Umbilical cord (tissue), 2 donors: ENCODE measurements around the gene PPP2R3B. TPM values are rescaled to one million over a fixed set of nuclear protein-coding genes. Genes with fewer than 3 reads are reported as not detected.
"Not testable (repeated sequence)": the region's sequence is repeated elsewhere in the genome, so short reads cannot be mapped to it uniquely, and the experiment has no call there.

Experiments
- DNase-seq: peaks from one replicate; pipeline ENCODE4 v3.0.0-alpha.2; 2015; ENCODE audit warnings: low spot score
- total RNA-seq: library from RNA; depleted of rRNA; stranded (reverse); fragments of >200 nt; gene quantifications from one replicate; pipeline ENCODE4 v1.2.3, GENCODE V29; 2014; ENCODE audit warnings: low replicate concordance; ENCODE audit not compliant: insufficient read depth

PPP2R3B gene
- total RNA-seq, 1 donor from 2014 or later = 42.6 TPM

DNA sequence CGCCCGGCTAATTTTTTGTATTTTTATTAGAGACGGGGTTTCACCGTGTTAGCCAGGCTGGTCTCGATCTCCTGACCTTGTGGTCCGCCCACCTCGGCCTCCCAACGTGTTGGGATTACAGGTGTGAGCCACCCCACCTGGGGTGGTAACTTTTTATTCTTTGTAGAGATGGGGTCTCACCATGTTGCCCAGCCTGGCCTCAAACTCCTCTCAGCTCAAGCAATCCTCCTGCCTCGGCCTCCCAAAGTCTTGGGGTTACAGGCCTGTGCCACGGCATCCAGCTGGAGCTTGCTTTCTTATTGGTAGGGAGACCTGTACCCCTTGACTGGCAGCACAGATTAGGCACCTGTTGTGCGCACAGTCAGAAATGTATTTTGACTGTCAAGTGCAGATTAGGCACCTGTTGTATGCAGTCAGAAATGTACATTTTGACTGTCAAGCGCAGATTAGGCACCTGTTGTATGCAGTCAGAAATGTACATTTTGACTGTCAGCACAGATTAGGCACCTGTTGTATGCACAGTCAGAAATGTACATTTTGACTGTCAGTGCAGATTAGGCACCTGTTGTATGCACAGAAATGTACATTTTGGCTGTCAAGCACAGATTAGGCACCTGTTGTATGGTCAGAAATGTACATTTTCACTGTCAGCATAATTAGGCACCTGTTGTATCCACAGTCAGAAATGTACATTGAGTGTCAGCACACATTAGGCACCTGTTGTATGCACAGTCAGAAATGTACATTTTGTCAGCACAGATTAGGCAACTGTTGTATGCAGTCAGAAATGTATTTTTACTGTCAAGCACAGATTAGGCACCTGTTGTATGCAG, 80.7 kb downstream of the PPP2R3B start:
- not testable (repeated sequence) for DNase-seq

DNA sequence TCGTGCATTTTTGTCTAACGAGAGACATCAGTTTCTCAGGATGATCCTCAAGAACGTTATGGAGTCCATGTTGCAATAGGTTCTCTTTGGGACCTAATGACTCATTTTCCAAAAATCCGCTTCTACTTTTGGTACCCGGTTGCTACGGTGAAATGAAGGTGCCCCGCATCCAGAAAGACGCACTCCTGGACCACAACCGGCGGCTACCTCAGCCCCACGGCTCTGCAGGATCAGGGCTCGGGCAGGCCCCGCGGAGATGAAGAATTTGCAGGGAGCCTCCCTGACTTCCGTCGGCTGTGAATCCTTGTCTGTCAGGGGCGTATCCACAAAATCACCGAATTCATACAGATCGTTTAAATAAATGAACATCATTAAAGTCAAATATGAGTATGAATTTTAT, 83.7 kb downstream of the PPP2R3B start:
- DNase-seq = no peak

DNA sequence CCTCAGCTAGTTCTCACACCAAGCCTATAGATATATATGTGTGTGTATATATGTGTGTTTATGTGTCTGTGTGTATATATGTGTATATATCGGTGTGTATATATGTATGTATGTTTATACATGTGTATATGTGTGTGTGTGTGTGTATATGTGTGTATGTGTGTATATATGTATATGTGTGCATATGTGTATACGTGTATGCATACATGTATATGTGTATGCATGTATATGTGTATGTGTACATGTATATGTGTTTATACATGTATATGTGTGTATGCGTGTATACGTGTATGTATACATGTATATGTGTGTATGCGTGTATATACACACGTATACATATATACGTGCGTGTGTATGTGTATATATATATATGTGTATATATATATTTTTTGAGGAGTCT, 86.4 kb downstream of the PPP2R3B start:
- no peak for DNase-seq

DNA sequence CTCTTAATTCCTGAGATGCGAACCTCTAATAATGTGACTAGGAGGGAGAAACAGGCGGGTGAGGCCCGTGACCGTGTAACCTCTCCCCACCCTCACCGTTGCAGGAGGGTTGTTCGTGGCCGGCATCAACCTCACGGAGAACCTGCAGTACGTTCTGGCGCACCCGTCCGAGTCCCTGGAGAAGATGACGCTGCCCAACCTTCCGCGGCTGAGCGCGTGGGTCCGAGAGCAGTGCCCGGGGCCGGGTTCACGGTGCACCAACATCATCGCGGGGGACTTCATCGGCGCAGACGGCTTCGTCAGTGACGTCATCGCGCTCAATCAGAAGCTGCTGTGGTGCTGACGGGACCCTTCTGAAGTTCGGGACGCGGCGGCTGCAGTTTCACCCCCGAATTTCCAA, 87.7 kb downstream of the PPP2R3B start:
- DNase-seq = no peak

DNA sequence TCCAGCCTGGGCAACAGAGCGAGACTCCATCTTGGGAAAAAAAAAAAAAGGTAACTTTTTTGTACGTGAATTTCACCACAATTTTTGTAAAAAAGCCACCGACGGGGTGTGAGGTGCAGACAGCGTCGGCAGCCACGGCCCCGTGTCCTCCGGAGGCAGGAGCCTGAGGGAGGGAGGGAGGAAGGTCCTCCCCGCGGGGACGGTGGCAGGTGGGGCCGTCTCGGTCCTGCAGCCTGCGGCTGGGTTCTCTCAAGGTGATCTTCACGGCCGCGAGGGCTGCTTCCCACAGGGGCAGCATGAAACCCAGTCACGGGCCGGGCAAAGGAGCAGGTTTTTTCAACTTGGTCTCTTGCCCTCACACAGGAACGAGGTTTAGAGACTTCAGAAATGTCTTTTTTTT, 91.6 kb downstream of the PPP2R3B start:
- no peak for DNase-seq

GRCh38 chrX:292900-293897, 93.5 kb downstream of the PPP2R3B start:
- DNase-seq = no peak

- DNase-seq = no peak
Observed at GRCh38 chrX:291411-291901, 95.3 kb downstream of the PPP2R3B start.

DNA sequence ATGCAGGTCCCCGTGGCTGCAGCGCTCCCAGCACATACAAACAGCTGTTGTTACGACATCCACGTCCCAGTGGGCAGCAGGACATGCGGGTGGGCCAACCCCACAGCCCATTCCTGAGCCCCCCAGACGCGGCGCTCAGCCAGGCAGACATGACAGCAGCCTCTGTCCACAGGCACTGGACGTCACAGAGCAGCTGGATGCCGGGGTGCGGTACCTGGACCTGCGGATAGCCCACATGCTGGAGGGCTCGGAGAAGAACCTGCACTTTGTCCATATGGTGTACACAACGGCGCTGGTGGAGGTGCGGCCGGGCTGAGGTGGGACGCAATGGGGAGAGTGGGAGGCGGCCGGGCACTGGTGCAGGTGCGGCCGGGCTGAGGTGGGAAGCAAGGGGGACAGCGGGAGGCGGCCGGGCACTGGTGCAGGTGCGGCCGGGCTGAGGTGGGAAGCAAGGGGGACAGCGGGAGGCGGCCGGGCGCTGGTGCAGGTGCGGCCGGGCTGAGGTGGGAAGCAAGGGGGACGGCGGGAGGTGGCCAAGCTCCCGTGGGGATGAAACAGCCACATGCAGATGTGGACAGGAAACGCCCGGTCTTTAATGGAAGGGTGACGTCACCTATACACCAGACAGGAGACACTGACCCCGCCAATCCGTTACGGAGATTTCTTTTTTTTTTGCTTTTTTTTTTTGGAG, 96.1 kb downstream of the PPP2R3B start:
- no peak for DNase-seq

DNA sequence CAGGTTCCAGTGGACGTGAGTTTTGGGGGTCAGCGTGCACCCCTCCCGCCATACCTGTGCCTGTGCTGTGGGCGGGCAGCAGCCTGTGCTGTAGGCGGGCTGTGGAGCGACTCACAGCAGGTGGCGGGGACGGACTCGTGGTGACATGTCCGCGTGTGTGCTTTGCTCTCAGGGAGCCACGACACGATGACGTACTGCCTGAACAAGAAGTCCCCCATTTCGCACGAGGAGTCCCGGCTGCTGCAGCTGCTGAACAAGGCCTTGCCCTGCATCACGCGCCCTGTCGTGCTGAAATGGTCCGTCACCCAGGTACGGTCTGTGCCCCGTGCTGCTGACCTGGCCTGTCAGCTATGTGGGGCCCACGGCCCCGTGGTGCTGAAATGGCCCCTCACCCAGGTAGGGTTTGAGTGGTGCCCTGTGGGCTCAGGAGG, 98.1 kb downstream of the PPP2R3B start:
- no peak for DNase-seq

GRCh38 chrX:287670-288069, 99.0 kb downstream of the PPP2R3B start:
- DNase-seq = no peak

DNA sequence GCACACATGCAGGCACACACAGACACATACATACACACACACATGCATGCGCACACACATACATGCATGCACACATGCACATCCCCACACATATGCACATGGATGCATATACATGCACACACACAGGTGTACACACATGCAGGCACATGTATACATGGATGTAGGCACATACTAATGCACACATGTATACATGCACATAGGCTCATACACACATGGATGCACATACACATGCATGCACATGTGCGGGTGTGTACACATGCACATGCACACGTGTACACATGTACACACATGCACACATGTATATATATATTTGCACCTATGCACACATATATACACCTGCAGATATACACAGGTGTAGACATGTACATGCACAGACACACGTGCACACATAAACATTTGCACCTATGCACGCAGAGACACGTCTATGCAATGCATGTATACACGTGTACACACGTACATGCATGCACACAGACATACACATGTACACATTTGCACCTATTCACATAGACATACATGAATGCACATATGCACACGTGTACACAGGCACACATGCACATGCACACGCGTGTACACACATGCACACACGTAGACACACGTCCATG, 101.5 kb downstream of the PPP2R3B start:
- no peak for DNase-seq

Other genes starting within 250 kb of the PPP2R3B start
- gene PLCXD1, start 105.5 kb downstream of the PPP2R3B start, total RNA-seq = 1.4 TPM
- 21.7 TPM for gene GTPBP6, start 68.1 kb downstream of the PPP2R3B start, total RNA-seq
- 0.96 TPM for gene SHOX, start 243.9 kb upstream of the PPP2R3B start, total RNA-seq